Skeletal muscle cell (primary cell): ENCODE measurements around the gene RRP1.
"Not testable (repeated sequence)": the region's sequence is repeated elsewhere in the genome, so short reads cannot be mapped to it uniquely, and the experiment has no call there.

ENCODE experiments used
- DNase-seq: peaks from one replicate; pipeline ENCODE4 v3.0.0-alpha.2; 2010; ENCODE audit warnings: low read depth
- H3K4me3 ChIP-seq: 2 replicates; pipeline ENCODE4 v1.5.1; 2011; ENCODE audit warnings: low read depth, mild to moderate bottlenecking, control low read depth, low read length, moderate library complexity

Gene RRP1

DNA sequence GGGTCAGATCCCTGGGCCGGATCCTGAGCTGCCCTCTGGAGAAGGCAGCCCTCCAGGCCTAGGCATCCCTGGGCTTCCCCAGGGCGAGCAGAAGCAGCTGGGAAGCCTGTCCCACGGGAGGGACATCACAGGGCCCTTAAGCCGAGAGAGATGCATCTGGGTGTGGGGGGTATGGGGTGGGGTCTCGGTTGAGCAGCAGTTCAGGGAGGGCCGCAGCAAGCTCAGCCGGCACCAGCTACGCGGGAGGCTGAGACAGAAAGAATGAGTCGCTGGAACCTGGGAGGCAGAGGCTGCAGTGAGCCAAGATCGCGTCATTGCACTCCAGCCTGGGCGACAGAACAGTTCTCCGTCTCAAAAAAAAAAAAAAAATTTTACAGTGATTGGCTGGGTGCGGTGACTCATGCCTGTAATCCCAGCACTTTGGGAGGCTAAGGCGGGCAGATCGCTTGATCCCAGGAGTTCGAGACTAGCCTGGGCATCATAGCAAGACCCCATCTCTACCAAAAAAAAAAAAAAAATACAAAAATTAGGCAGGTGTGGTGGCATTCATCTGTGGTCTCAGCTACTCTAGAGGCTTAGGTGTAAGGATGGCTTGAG lies 37.7 kb downstream of the RRP1 start:
- DNase-seq = no peak
- H3K4me3 ChIP-seq = no peak overlapping the region

DNA sequence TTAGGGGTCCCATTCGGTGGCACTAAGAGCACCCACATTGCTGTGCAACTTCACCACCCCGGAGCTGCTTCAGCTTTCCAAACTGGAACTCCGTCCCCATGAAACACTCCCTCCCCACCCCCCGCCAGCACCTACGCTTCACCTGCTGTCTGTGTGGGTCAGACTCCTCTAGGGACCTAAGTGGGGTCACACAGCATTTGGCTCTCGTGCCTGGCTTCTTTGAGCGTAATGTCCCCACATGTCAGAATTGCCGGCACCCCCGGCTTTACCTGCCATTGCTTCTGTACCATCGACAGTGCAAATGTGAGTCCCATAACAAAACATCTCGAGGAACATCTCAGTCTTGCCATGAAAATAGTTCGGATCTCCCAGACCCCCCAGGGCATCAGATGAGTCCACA lies 39.8 kb downstream of the RRP1 start:
- H3K4me3 ChIP-seq = no peak overlapping the region
- DNase-seq = no peak

DNA sequence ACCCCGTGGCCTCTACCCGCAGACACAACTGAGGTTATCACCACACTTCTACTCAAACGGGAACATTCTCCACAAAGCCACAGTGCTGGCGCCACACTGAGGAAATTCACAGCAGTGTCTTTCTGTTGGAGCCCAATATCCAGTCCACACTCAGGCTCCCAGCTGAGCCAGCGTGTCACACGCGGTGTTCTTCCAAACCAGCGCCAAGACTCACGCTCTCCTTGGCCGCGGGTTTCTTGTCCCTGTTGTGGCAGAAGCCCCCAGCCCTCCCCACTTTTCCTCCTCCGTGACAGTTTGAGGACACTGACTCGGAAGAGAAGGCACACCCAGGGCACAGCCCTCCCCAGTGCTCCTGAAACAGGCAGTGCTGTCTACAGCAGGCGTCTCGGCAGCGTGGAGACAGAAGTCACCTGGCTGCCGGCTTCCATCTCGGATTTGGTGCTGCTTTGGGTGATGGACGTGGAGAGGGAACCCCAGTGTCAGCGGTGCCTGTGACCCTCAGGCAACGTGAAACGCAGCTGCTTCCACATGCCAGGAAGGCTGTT lies 40.3 kb downstream of the RRP1 start:
- H3K4me3 ChIP-seq = no peak overlapping the region
- no peak for DNase-seq

DNA sequence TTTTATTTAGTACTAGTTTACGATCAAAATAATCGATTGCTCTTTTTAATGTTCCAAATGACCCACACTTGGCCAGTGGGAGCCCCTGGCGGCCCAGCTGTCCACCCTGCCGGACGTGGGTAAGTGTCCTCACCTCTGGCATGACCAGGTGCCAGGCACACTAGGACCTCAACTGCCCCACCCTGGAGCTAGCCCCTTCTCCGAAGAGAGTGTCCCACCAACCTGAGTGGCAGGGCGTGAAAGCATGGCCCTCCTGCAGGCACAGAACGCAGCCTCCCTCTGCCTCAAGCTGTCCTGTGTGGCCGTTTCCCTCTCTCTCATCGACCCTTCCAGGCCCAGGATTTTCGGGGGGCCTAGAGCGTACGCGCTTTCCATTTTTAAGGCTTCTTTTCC lies 42.8 kb downstream of the RRP1 start:
- DNase-seq = no peak

DNA sequence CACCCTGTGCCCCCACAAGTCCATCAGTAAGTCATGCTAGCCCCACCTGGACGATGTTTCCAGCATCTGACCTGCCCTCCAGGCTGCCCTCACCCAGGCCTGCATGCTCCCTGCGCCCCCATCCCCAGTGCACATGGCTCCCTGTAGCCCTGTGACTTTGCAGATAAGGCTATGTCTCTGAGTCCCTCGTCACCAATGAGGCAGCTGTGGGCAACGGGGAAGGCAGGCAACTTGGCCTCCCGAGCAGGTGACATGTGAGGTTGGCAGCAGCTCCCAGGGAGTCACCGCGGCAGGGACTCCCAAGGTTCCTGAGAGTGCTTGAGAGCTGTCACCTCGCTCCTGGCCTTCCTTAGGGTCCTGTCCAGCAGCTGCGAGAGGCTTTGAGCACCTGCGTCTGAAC lies 43.3 kb downstream of the RRP1 start:
- no peak for DNase-seq
- H3K4me3 ChIP-seq = no peak overlapping the region

More for the DNA sequence above, 42.8 kb downstream of the RRP1 start:
- no peak overlapping the region for H3K4me3 ChIP-seq

DNA sequence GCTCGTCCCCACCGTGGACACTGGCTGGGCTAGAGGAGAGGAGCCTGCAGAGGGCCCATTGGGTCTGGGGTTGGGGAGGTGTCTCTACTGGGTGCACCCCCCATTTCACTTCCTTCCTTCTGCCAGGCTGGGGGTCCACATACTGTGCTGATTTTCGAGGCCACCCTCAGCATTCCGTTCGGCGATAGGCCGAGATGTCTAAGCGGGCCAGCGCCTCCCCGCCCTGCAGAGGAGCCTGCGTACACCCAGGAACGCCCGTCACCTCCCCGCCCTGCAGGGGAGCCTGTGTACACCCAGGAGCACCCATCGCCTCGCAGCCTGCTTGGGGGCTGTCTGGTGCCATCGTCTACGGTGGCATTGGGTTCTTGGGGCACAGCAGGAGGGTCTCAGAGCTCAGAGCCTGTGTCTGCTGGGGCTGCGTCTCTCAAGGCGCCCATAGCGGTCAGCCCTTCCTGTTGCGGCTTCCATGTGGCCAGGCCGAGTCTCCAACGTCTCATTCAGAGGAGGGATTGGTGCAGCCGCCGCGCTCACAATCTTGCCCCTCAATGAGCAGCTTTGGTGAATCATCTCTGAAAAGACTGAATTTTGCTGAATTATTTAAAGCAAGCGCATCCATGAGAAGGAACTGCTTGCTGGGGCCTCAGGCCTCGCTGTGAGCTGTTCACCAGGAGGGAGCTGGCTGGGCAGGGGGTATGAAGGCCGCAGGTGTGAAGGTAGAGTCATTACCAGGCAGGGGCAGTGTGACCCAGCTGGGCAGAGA lies 44.9 kb downstream of the RRP1 start:
- H3K4me3 ChIP-seq = no peak overlapping the region
- no peak for DNase-seq

DNA sequence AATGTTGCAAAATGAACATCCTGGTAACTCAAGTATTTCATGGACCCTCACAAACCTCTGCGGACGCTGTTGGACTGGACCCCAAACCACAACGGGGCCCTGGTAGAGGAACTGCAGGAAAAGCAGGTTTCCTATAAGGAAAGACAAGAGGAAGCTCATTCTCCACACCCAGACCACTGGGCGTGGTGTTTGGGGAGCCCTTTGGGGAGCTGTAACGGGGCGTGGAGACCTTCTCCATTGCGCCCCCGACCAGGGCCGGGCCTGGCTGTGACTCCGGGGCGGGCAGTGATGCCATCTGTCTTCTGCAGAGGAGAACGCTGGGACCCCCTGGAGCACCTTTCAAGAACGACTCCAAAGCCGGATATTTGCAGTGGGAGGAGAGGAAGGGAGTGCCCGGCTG lies 45.7 kb downstream of the RRP1 start:
- no peak for DNase-seq
- no peak overlapping the region for H3K4me3 ChIP-seq

DNA sequence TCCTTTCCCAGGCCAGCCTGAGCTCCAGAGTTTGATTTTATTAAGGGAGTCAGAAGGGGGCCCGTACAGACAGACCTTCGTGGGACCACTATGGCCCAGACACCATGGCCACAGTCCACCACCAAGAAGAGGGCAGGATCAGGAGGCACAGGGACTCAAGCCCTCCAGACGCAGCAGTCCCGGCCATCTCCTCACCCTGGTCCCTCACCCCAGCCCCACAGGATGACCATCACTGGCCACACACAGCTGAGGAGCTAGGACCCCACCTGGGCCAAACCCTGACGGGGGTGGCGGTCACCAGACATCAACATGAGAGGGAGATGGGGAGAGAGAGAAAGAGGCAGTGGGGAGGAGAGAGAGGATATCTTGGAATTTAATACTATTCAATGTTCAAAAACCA lies 46.5 kb downstream of the RRP1 start:
- DNase-seq = no peak
- no peak overlapping the region for H3K4me3 ChIP-seq

DNA sequence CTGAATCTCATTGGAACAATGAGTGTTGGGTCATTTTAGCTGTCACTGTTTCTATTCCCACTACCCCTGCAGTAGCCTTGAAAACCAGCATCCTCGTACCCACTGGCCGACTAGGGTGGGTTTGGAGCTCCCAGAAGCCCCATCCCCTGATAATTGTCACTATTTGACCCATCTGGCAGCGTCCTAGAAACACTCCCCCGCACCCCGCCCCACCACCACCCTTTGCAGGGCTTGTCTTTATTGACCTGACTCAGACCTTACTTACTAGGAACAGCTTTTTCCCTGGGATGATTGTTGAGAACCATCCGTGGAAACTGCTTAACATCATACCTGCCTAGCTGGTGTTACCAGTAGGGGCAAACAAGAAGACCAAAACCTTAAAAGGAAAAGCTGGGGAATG lies 47.2 kb downstream of the RRP1 start:
- H3K4me3 ChIP-seq = no peak overlapping the region
- DNase-seq = no peak

DNA sequence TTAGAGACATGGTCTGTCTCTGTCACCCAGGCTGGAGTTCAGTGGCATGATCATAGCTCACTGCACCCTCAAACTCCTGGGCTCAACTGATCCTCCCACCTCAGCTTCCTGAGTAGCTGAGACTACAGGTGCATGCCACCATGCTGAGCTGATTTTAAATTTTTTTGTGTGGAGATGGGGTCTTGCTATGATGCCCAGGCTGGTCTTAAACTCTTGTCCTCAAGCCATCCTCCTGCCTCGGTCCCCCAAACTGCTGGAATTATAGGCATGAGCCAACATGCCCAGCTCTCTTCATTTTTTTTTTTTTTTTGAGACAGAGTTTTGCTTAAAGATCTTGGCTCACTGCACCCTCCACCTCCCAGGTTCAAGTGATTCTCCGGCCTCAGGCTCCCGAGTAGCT lies 50.9 kb downstream of the RRP1 start:
- H3K4me3 ChIP-seq = no peak overlapping the region
- no peak for DNase-seq

DNA sequence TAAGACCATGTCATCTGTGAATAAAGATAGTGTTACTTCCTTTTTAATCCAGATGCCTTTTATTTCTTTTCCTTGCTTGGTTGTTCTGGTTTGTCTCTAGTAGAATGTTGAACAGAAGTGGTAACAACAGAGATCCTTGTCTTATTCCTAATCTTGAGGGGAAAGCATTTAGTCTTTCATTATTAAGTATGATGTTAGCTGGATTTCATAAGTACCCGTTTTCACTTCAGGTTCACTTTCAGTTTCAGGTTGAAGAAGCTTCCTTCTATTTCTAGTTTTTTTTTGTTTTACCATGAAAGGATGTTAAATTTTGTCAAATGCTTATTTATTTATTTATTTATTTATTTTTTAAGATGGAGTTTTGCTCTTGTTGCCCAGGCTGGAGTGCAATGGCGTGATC lies 53.4 kb downstream of the RRP1 start:
- DNase-seq = no peak
- no peak overlapping the region for H3K4me3 ChIP-seq

DNA sequence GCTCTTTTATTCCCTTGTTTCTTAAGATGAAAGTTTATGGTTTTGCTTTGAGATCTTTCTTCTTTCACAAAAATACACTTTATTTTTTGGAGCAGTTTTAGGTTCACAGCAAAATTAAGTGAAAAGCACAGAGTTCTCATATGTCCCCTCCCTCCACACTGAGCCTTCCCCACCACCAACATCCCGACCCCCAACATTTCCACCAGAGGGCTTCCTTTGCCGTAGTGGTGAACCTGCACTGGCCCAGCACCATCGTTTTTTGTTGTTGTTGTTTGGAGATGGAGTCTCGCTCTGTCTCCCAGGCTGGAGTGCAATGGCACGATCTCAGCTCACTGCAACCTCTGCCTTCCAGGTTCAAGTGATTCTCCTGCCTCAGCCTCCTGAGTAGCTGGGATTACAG lies 55.5 kb downstream of the RRP1 start:
- not testable (repeated sequence) for DNase-seq, H3K4me3 ChIP-seq

DNA sequence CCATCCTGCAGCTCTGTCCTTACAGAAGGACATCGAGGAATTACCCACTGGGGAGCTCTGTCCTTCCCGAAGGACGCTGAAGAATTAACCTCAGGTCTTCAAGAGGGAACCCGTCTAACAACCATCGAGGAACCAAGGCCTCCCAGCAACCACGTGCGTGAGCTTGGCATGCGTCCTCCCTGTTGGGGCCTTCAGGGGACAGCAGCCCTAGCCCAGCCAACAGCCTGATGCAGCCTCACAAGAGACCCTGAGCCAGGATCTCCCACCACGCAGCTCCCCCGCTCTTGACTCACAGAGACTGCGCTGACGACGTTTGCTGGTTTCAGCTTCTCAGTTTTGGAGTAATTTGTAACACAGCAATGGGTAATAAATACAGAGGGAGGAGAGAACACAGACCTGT lies 56.0 kb downstream of the RRP1 start:
- no peak for DNase-seq
- no peak overlapping the region for H3K4me3 ChIP-seq

DNA sequence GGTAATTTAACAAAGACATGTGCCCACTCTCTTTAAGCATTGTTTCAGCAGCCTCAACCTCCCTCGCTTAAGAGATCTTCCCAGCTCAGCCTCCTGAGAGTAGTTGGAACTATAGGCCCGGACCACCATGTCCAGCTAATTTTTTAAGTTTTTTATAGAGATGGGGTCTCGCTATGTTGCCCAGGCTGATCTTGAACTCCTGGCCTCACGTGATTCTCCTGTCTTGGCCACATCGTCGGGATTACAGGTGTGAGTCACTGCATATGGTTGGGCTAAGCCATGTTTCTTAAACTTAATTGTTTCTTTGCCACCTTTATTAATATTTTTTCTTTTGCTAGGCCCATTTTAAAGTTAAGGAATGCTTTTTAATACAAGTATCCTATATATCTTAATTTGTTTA lies 57.1 kb downstream of the RRP1 start:
- DNase-seq = no peak
- H3K4me3 ChIP-seq = no peak overlapping the region

DNA sequence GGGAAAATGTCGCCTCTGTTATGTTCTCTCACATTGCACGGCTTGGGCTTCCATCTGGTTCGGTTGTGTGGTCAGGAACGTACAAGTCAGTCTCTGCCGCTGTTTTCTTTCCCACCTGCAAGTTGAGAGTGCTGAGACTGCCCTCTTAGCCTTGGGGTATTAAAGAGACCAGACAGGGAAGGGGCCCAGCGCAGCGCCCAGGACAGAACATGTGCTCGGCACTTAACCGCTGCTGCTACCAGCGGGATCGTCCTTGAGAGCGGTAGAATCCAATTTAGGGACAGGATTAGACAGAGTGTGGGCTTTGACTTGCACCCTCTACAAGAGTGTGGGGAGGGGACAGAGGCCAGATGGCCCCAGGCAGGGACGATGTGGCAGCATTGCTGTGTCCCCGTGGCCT lies 57.9 kb downstream of the RRP1 start:
- DNase-seq = no peak
- no peak overlapping the region for H3K4me3 ChIP-seq

DNA sequence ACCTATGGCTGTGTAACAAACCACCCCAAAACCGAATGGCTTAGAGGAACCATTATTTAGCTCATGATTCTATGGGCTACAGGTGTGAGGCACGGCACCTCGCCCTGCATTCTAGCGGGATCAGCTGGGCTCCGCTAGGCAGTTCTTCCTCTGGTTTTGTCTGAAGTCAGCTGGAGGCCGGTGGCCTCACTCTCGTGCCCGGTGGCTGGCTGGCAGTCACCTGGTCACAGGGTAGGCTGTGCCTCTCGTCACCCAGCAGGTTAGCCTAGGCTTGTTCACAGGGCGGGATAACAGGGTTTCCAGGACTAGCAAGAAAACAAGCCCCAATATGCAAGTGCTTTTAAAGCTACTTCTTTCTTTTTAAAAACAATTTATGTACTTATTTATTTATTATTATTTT lies 59.4 kb downstream of the RRP1 start:
- no peak overlapping the region for H3K4me3 ChIP-seq
- no peak for DNase-seq

DNA sequence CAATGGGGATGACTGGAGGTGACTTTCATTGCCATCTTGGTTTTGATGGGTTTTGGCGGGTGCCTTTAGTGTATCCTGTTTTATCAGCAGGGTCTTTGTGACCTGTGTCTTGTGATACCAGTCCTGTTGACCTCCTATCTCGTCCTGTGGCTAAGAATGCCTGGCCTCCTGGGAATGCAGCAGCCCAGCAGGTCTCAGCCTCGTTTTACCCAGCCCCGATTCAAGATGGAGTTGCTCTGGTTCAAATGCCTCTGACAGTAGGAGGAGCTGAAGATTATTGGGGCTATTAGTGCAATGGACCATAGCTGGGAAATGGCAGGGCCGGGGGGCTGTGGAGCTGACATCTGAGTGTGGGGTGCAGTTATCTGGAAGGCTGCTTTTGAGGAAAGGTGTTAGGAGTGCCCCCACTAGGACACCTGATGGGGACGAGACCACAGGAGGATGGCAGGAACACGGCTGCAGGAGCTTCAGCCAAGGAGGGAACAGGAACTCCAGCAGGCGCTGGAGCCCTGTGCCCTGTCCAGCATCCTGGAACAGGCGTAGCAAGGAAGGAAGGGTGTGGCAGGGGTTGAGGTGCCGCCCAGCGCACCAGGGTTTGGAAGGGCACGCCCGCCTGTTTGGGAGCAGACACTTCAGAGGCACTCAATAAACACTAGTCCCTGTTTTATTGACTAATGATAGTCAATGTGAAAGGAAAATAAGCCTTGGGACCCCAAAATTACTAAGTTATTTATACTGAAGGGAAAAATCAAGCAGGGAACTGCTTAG lies 60.3 kb downstream of the RRP1 start:
- no peak for DNase-seq
- no peak overlapping the region for H3K4me3 ChIP-seq

DNA sequence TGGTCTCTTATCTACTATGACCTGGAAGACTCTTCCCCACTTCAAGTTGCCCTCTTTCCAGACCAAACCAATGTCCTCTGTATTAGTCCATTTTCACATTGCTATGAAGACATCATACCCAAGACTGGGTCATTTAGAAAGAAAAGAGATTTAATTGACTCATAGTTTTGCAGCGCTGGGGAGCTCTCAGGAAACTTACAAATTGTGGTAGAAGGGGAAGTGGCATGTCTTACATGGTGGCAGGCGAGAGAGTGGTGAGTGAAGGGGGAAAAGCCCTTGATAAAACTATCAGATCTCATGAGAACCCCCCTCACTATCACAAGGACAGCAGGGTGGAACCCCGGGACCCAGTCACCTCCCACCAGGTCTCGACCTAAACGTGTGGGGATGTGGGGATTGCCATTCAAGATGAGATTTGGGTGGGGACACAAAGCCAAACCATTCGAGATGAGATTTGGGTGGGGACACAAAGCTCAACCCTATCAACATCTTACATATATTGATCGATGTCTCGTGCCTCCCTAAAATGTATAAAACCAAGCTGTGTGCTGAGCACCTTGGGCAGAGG lies 61.4 kb downstream of the RRP1 start:
- no peak for DNase-seq
- no peak overlapping the region for H3K4me3 ChIP-seq

DNA sequence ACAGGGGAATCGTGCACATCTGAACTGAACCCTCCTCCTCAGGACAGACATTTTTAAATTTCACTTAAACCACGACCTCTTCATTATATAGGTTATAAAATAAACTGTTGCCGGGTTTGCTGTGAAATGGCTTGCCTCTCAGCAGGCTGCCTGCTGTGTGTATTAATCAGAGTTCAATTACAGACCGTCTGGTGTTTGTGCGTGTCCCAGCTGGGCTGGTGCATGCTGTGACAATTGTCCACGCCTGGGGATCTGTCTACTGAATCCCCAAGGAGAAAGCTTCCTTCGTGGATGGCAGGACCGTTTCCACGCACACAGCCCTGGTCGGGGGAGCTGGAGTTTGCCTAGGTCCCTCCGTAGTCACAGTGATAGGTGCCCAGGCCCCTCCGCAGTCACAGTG lies 62.2 kb downstream of the RRP1 start:
- DNase-seq = no peak
- H3K4me3 ChIP-seq = no peak overlapping the region
